Measurements from ENCODE around the gene PDGFD. TPM values are rescaled to one million over a fixed set of nuclear protein-coding genes. Genes with fewer than 3 reads are reported as not detected.

Gene PDGFD
- total RNA-seq, 1 donor from 2014 or later = 39.4 TPM

- no peak for DNase-seq
Observed at GRCh38 chr11:103910721-103911120, 253.2 kb downstream of the PDGFD start.

- DNase-seq = no peak
Observed at GRCh38 chr11:103907548-103908455, 256.1 kb downstream of the PDGFD start.

GRCh38 chr11:103907136-103907535 lies 256.8 kb downstream of the PDGFD start:
- no peak for DNase-seq

GRCh38 chr11:103906291-103906867 lies 257.6 kb downstream of the PDGFD start:
- DNase-seq = no peak

- no peak for DNase-seq
Observed at GRCh38 chr11:103904324-103904667, 259.7 kb downstream of the PDGFD start.

- DNase-seq = no peak
Observed at GRCh38 chr11:103903621-103904323, 260.2 kb downstream of the PDGFD start.

GRCh38 chr11:103902994-103903393 lies 261.0 kb downstream of the PDGFD start:
- DNase-seq = no peak

GRCh38 chr11:103901656-103902055 lies 262.3 kb downstream of the PDGFD start:
- DNase-seq = no peak

- no peak for DNase-seq
Observed at GRCh38 chr11:103898577-103899336, 265.2 kb downstream of the PDGFD start.

GRCh38 chr11:103898065-103898464 lies 265.9 kb downstream of the PDGFD start:
- no peak for DNase-seq

- DNase-seq = peak; percentile 46
Observed at GRCh38 chr11:103897160-103897936, 266.6 kb downstream of the PDGFD start.

- DNase-seq = no peak
Observed at GRCh38 chr11:103895106-103895505, 268.8 kb downstream of the PDGFD start.

GRCh38 chr11:103894673-103895072 lies 269.3 kb downstream of the PDGFD start:
- no peak for DNase-seq

GRCh38 chr11:103894034-103894433 lies 269.9 kb downstream of the PDGFD start:
- DNase-seq = no peak

- no peak for DNase-seq
Observed at GRCh38 chr11:103893371-103893770, 270.6 kb downstream of the PDGFD start.

- DNase-seq = no peak
Observed at GRCh38 chr11:103892603-103893002, 271.3 kb downstream of the PDGFD start.

- DNase-seq = no peak
Observed at GRCh38 chr11:103890654-103891053, 273.3 kb downstream of the PDGFD start.

- no peak for DNase-seq
Observed at GRCh38 chr11:103889679-103890078, 274.3 kb downstream of the PDGFD start.

- no peak for DNase-seq
Observed at GRCh38 chr11:103888541-103888951, 275.4 kb downstream of the PDGFD start.

- DNase-seq = no peak
Observed at GRCh38 chr11:103887001-103887658, 276.8 kb downstream of the PDGFD start.

- no peak for DNase-seq
Observed at GRCh38 chr11:103883856-103884255, 280.1 kb downstream of the PDGFD start.
